HepG2 (cell line): ENCODE data around the gene PCED1B. TPM values are rescaled to one million over a fixed set of nuclear protein-coding genes. Genes with fewer than 3 reads are reported as not detected.

Experiments
- HCFC1 ChIP-seq: fragments of 150-350 bp; IDR thresholded peaks from 2 replicates; pipeline ENCODE4 v1.6.1; 2014; ENCODE audit warnings: low read depth, low read length
- ISL2 ChIP-seq: sonication (generic); formaldehyde crosslinking; IDR thresholded peaks from 2 replicates; pipeline ENCODE4 v1.5.0; 2020; ENCODE audit warnings: missing genetic modification reagents
- KAT2B ChIP-seq: fragments of 150-350 bp; IDR thresholded peaks from 2 replicates; pipeline ENCODE4 v1.6.1; 2014; ENCODE audit warnings: low read depth, low read length, borderline replicate concordance
- MAFF ChIP-seq: IDR thresholded peaks from 2 replicates; pipeline ENCODE4 v1.6.1; 2011; ENCODE audit warnings: low read depth, low read length, improper control_type of control experiment
- MAZ ChIP-seq, 2 experiments: sonication (generic) in 1 of 2; formaldehyde crosslinking in 1 of 2; IDR thresholded peaks; 2 replicates each; pipeline versions ENCODE4 v1.5.0 to v1.6.1; 2012 to 2020; ENCODE audit warnings: low read depth in 2 of 2, mild to moderate bottlenecking in 2 of 2, borderline replicate concordance in 1 of 2, improper control_type of control experiment in 1 of 2, low read length in 1 of 2, missing genetic modification reagents in 1 of 2, moderate library complexity in 1 of 2
- NR2C2 ChIP-seq: sonication (generic); formaldehyde crosslinking; IDR thresholded peaks from 2 replicates; pipeline ENCODE4 v1.4.0; 2020; ENCODE audit warnings: missing genetic modification reagents, mild to moderate bottlenecking, moderate library complexity, borderline replicate concordance
- SIN3B ChIP-seq: fragments of 150-350 bp; IDR thresholded peaks from 2 replicates; pipeline ENCODE4 v1.6.1; 2014; ENCODE audit warnings: low read length
- ZMYM3 ChIP-seq: sonication (generic); formaldehyde crosslinking; IDR thresholded peaks from 2 replicates; pipeline ENCODE4 v1.5.1; 2020; ENCODE audit warnings: mild to moderate bottlenecking, missing genetic modification reagents
- ZMYM4 ChIP-seq: sonication (generic); formaldehyde crosslinking; IDR thresholded peaks from 2 replicates; pipeline ENCODE4 v1.8.1; 2023; ENCODE audit warnings: mild to moderate bottlenecking, missing genetic modification reagents
- ZNF354B ChIP-seq: sonication (generic); formaldehyde crosslinking; IDR thresholded peaks from 2 replicates; pipeline ENCODE4 v1.8.0; 2022; ENCODE audit warnings: mild to moderate bottlenecking, missing genetic modification reagents
- ZNF558 ChIP-seq: sonication (generic); formaldehyde crosslinking; IDR thresholded peaks from 2 replicates; pipeline ENCODE4 v1.9.0; 2022; ENCODE audit warnings: mild to moderate bottlenecking, missing genetic modification reagents, borderline replicate concordance
- ZNF720 ChIP-seq: sonication (generic); formaldehyde crosslinking; IDR thresholded peaks from 2 replicates; pipeline ENCODE4 v1.4.0; 2020; ENCODE audit warnings: missing genetic modification reagents
- polyA plus RNA-seq, 8 experiments: library from polyadenylated mRNA; depleted of rRNA in 3 of 8; stranded (reverse) in 7 of 8; unstranded in 1 of 8; fragments of >200 nt; fragmentation: Illumina TruSeq in 4 of 8; extraction: Trizol in 4 of 8; gene quantifications; 2 replicates each; pipeline versions ENCODE4 v1.2.1 to v1.2.3, GENCODE V29; 2011 to 2016; ENCODE audit warnings: low read depth in 4 of 8, missing spikeins in 1 of 8, mixed read lengths in 1 of 8; ENCODE audit not compliant: insufficient read depth in 1 of 8
- total RNA-seq, 5 experiments: library from RNA; depleted of rRNA; stranded (reverse); fragments of >200 nt; fragmentation: Illumina TruSeq; extraction: Trizol; gene quantifications; 2 replicates each; pipeline ENCODE4 v1.2.3, GENCODE V29; 2016; ENCODE audit warnings: low read depth in 1 of 5
- TF ChIP-seq, protein P1 (sequence below): sonication (generic); formaldehyde crosslinking; IDR thresholded peaks from 2 replicates; pipeline ENCODE4 v1.4.0; 2020; ENCODE audit warnings: mild to moderate bottlenecking, missing genetic modification reagents
- TF ChIP-seq, protein P2 (sequence below), 2 experiments: sonication (generic) in 1 of 2; formaldehyde crosslinking in 1 of 2; IDR thresholded peaks; 2 replicates each; pipeline versions ENCODE4 v1.6.1 to v1.9.0; 2014 to 2022; ENCODE audit warnings: antibody characterized with exemption in 1 of 2, borderline replicate concordance in 1 of 2, inconsistent platforms in 1 of 2, low read depth in 1 of 2, missing genetic modification reagents in 1 of 2

Gene PCED1B
- total and polyA plus RNA-seq, 2 of the 13 experiments (the other 11 are each of a cell fraction or from before 2014, with no cell fraction given) = 0.11 to 0.37 TPM

DNA sequence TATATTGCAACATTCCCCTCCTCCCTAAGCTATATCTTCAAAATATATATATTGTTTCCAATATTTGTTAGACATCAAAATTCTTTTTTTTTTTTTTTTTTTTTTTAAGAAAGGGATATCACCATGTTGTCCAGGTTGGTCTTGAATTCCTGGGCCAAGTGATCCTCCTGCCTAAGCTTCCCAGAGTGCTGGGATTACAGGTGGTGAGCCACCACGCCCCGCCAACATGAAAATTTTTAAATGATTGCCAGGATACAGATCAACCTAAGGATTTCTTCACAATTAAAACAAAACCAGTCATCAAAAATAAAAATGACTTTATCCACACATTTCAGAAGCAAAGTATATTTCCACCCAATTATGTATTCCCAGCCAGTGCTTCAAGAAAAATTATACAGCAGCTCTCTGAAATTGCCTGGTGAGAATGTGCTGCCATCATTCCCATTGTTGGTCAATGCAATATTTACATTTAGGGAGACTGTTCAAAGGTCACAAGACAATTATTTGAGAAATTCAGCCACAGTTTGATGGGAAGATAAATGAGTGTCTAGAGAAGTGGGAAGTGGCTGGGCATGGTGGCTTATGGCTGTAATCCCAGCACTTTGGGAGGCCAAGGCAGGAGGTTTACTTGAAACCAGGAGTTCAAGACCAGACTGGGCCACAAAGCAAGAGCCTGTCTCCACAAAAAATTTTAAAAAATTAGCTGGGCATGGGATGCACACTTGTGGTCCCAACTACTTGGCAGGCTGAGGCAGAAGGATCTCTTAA is 142.0 kb downstream of the PCED1B start (continued):
- no peak for TF ChIP-seq HCFC1
- TF ChIP-seq ZNF354B = no peak
- no peak for TF ChIP-seq KAT2B
- TF ChIP-seq, protein P1, sequence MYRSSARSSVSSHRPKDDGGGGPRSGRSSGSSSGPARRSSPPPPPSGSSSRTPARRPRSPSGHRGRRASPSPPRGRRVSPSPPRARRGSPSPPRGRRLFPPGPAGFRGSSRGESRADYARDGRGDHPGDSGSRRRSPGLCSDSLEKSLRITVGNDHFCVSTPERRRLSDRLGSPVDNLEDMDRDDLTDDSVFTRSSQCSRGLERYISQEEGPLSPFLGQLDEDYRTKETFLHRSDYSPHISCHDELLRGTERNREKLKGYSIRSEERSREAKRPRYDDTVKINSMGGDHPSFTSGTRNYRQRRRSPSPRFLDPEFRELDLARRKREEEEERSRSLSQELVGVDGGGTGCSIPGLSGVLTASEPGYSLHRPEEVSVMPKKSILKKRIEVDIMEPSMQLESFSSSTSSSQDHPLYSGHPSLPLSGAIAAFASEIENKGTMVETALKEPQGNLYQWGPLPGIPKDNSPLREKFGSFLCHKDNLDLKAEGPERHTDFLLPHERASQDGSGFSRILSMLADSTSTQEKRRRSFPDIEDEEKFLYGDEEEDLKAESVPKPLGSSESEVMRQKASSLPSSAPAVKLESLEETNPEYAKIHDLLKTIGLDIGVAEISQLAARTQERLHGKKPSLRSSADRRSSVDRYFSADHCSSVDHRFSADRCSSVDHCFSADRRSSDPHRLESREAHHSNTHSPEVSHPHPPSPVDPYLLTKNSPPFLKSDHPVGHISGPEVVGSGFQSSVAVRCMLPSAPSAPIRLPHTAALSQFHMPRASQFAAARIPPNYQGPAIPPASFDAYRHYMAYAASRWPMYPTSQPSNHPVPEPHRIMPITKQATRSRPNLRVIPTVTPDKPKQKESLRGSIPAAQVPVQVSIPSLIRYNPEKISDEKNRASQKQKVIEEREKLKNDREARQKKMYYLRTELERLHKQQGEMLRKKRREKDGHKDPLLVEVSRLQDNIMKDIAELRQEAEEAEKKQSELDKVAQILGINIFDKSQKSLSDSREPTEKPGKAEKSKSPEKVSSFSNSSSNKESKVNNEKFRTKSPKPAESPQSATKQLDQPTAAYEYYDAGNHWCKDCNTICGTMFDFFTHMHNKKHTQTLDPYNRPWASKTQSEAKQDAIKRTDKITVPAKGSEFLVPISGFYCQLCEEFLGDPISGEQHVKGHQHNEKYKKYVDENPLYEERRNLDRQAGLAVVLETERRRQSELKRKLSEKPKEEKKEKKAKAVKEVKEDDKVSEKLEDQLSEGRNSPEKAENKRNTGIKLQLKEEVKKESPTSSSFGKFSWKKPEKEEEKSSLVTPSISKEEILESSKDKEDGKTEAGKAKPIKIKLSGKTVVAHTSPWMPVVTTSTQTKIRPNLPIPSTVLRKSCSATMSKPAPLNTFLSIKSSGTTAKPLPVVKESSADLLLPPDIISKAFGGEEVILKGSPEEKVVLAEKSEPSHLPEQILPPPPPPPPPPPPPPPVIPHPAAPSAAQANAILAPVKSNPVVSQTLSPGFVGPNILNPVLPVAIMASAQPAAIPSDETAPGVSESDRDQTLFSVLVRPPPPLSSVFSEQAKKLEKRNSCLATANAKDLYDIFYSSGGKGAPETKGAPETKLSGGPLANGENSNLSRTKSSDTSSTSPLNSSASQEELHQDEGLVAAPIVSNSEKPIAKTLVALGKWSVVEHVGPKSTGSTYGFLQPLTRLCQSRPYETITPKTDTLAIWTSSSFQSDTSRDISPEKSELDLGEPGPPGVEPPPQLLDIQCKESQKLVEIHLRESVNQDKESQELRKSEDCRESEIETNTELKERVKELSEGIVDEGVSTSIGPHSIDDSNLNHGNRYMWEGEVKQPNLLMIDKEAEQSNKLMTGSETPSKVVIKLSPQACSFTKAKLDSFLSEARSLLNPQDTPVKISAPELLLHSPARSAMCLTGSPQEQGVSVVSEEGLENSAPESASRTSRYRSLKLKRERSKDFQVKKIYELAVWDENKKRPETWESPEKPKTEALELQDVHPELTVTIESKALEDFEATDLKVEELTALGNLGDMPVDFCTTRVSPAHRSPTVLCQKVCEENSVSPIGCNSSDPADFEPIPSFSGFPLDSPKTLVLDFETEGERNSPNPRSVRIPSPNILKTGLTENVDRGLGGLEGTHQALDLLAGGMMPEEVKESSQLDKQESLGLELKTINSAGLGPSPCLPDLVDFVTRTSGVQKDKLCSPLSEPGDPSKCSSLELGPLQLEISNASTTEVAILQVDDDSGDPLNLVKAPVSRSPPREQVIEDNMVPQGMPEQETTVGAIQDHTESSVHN = no peak
- TF ChIP-seq ISL2 (CRISPR knock-in tag) = peak; percentile 33; the same call in 1 of the 2 replicates
- no peak for TF ChIP-seq SIN3B
- TF ChIP-seq ZNF720 (CRISPR knock-in tag) = no peak
- TF ChIP-seq ZMYM4 (CRISPR knock-in tag) = peak; percentile 27; the same call in 1 of the 2 replicates
- TF ChIP-seq MAZ (IDR thresholded peaks at IDR 0.05; ENCODE audit: borderline replicate concordance, low read depth, low read length) = no peak
- TF ChIP-seq MAZ (CRISPR knock-in tag; IDR thresholded peaks at IDR 0.05; ENCODE audit: low read depth) = no peak
- TF ChIP-seq ZMYM3 (CRISPR knock-in tag) = 0 out of 2 replicates have a peak, but pooled peaks have one; percentile 41
- TF ChIP-seq NR2C2 (CRISPR knock-in tag) = no peak
- TF ChIP-seq ZNF558 (CRISPR knock-in tag) = no peak
- no peak for TF ChIP-seq MAFF
- TF ChIP-seq, protein P2, sequence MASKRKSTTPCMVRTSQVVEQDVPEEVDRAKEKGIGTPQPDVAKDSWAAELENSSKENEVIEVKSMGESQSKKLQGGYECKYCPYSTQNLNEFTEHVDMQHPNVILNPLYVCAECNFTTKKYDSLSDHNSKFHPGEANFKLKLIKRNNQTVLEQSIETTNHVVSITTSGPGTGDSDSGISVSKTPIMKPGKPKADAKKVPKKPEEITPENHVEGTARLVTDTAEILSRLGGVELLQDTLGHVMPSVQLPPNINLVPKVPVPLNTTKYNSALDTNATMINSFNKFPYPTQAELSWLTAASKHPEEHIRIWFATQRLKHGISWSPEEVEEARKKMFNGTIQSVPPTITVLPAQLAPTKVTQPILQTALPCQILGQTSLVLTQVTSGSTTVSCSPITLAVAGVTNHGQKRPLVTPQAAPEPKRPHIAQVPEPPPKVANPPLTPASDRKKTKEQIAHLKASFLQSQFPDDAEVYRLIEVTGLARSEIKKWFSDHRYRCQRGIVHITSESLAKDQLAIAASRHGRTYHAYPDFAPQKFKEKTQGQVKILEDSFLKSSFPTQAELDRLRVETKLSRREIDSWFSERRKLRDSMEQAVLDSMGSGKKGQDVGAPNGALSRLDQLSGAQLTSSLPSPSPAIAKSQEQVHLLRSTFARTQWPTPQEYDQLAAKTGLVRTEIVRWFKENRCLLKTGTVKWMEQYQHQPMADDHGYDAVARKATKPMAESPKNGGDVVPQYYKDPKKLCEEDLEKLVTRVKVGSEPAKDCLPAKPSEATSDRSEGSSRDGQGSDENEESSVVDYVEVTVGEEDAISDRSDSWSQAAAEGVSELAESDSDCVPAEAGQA (IDR thresholded peaks at IDR 0.05; ENCODE audit: low read depth) = no peak
- TF ChIP-seq, protein P2 (CRISPR knock-in tag; IDR thresholded peaks at IDR 0.05; ENCODE audit: borderline replicate concordance) = no peak
